SK-N-SH treated with all-trans-retinoic acid at 6 μM for 48 hours (cell line): Measurements from ENCODE around the gene CD63.

ENCODE experiments used
- ATAC-seq: fragments of 200-7000 bp; cut with Tn5 transposase; 3 replicates; pipeline ENCODE4 v1.9.1; 2020; ENCODE audit warnings: mild to moderate bottlenecking, moderate library complexity
- ARNTL ChIP-seq: fragments of 450-650 bp; formaldehyde crosslinking; IDR thresholded peaks from 2 replicates; pipeline ENCODE4 v1.5.0; 2020; ENCODE audit warnings: low read depth, mild to moderate bottlenecking, moderate library complexity, borderline replicate concordance
- BACH2 ChIP-seq: fragments of 250-450 bp; sonication (Bioruptor Pico); IDR thresholded peaks from 2 replicates; pipeline ENCODE4 v1.9.0; 2021; ENCODE audit warnings: mild to moderate bottlenecking, borderline replicate concordance
- CREB5 ChIP-seq: fragments of 250-450 bp; sonication (Bioruptor Pico); IDR thresholded peaks from 2 replicates; pipeline ENCODE4 v1.5.1; 2020; ENCODE audit warnings: low read depth, mild to moderate bottlenecking, moderate library complexity
- CSDC2 ChIP-seq: fragments of 250-450 bp; sonication (Bioruptor Pico); IDR thresholded peaks from 2 replicates; pipeline ENCODE4 v1.5.0; 2020; ENCODE audit warnings: mild to moderate bottlenecking, moderate library complexity
- CSRNP3 ChIP-seq: fragments of 250-450 bp; sonication (Bioruptor Pico); IDR thresholded peaks from 2 replicates; pipeline ENCODE4 v1.5.1; 2021; ENCODE audit warnings: mild to moderate bottlenecking, moderate library complexity
- GLIS3 ChIP-seq: fragments of 250-450 bp; sonication (Bioruptor Pico); IDR thresholded peaks from 2 replicates; pipeline ENCODE4 v1.5.0; 2020; ENCODE audit warnings: mild to moderate bottlenecking, moderate library complexity
- ISL1 ChIP-seq: fragments of 250-450 bp; sonication (Bioruptor Pico); IDR thresholded peaks from 2 replicates; pipeline ENCODE4 v2.1.2; 2022; ENCODE audit warnings: mild to moderate bottlenecking, moderate library complexity
- OSR1 ChIP-seq: fragments of 250-450 bp; sonication (Bioruptor Pico); IDR thresholded peaks from 2 replicates; pipeline ENCODE4 v1.8.0; 2022; ENCODE audit warnings: moderate library complexity, mild to moderate bottlenecking, inconsistent platforms
- PATZ1 ChIP-seq: fragments of 250-450 bp; sonication (Bioruptor Pico); IDR thresholded peaks from 2 replicates; pipeline ENCODE4 v1.8.0; 2020; ENCODE audit warnings: mild to moderate bottlenecking, moderate library complexity, borderline replicate concordance
- POU6F1 ChIP-seq: fragments of 250-450 bp; sonication (Bioruptor Pico); IDR thresholded peaks from 2 replicates; pipeline ENCODE4 v1.8.0; 2021; ENCODE audit warnings: low read depth, mild to moderate bottlenecking, moderate library complexity, borderline replicate concordance
- SNAI2 ChIP-seq: fragments of 250-450 bp; sonication (Bioruptor Pico); IDR thresholded peaks from 2 replicates; pipeline ENCODE4 v1.5.0; 2020; ENCODE audit warnings: mild to moderate bottlenecking, moderate library complexity
- TCF4 ChIP-seq: fragments of 250-450 bp; sonication (Bioruptor Pico); IDR thresholded peaks from 2 replicates; pipeline ENCODE4 v1.8.0; 2021; ENCODE audit warnings: mild to moderate bottlenecking, moderate library complexity, borderline replicate concordance
- TOX ChIP-seq: fragments of 250-450 bp; sonication (Bioruptor Pico); IDR thresholded peaks from 2 replicates; pipeline ENCODE4 v1.8.0; 2021; ENCODE audit warnings: mild to moderate bottlenecking, moderate library complexity, borderline replicate concordance
- TSHZ2 ChIP-seq: fragments of 250-450 bp; sonication (Bioruptor Pico); IDR thresholded peaks from 2 replicates; pipeline ENCODE4 v1.5.0; 2020; ENCODE audit warnings: mild to moderate bottlenecking, moderate library complexity
- ZC3H10 ChIP-seq: fragments of 250-450 bp; sonication (Bioruptor Pico); IDR thresholded peaks from 2 replicates; pipeline ENCODE4 v1.5.1; 2021; ENCODE audit warnings: mild to moderate bottlenecking, moderate library complexity
- ZFP3 ChIP-seq: fragments of 250-450 bp; sonication (Bioruptor Pico); IDR thresholded peaks from 2 replicates; pipeline ENCODE4 v1.5.0; 2020; ENCODE audit warnings: mild to moderate bottlenecking, moderate library complexity
- ZFP30 ChIP-seq: fragments of 450-650 bp; formaldehyde crosslinking; IDR thresholded peaks from 2 replicates; pipeline ENCODE4 v1.5.0; 2022; ENCODE audit warnings: mild to moderate bottlenecking, moderate library complexity
- ZNF565 ChIP-seq: fragments of 450-650 bp; formaldehyde crosslinking; conservative IDR thresholded peaks from 2 replicates; pipeline ENCODE4 v1.5.0; 2020; ENCODE audit warnings: low read depth, mild to moderate bottlenecking, moderate library complexity
- ZNF70 ChIP-seq: fragments of 450-650 bp; formaldehyde crosslinking; IDR thresholded peaks from 2 replicates; pipeline ENCODE4 v1.5.0; 2020; ENCODE audit warnings: mild to moderate bottlenecking, moderate library complexity
- ZNF8 ChIP-seq: fragments of 450-650 bp; formaldehyde crosslinking; IDR thresholded peaks from 2 replicates; pipeline ENCODE4 v1.5.0; 2020; ENCODE audit warnings: mild to moderate bottlenecking, moderate library complexity

Gene CD63

GRCh38 chr12:55767156-55767555 lies 38.3 kb upstream of the CD63 start:
- no peak for ATAC-seq
- TF ChIP-seq ZFP30, result no peak
- TF ChIP-seq GLIS3, result no peak
- TF ChIP-seq ZNF8 (CRISPR knock-in tag), result no peak
- TF ChIP-seq ZNF565 (CRISPR knock-in tag), result no peak
- no peak for TF ChIP-seq OSR1 (CRISPR knock-in tag)
- TF ChIP-seq TOX (CRISPR knock-in tag), result no peak
- no peak for TF ChIP-seq BACH2 (CRISPR knock-in tag)
- TF ChIP-seq ARNTL, result no peak

- TF ChIP-seq ZC3H10 (CRISPR knock-in tag) (no peak), ARNTL (no peak), TSHZ2 (CRISPR knock-in tag) (no peak), PATZ1 (CRISPR knock-in tag) (no peak), TCF4 (CRISPR knock-in tag) (no peak), GLIS3 (no peak), ZNF565 (CRISPR knock-in tag) (no peak), SNAI2 (CRISPR knock-in tag) (no peak), ZNF8 (CRISPR knock-in tag) (no peak), CSRNP3 (CRISPR knock-in tag) (no peak), ISL1 (CRISPR knock-in tag) (no peak), ZFP30 (no peak), CREB5 (no peak), CSDC2 (no peak), TOX (CRISPR knock-in tag) (no peak), POU6F1 (CRISPR knock-in tag) (no peak), OSR1 (CRISPR knock-in tag) (no peak), ZNF70 (CRISPR knock-in tag) (no peak)
- no peak for ATAC-seq
These were observed 37.0 kb upstream of the CD63 start for GRCh38 chr12:55765736-55766290.

GRCh38 chr12:55762646-55763045 lies 33.8 kb upstream of the CD63 start:
- TF ChIP-seq CSRNP3 (CRISPR knock-in tag) (no peak), CREB5 (no peak), POU6F1 (CRISPR knock-in tag) (no peak), ZC3H10 (CRISPR knock-in tag) (no peak), TOX (CRISPR knock-in tag) (no peak), ISL1 (CRISPR knock-in tag) (no peak), ZFP3 (CRISPR knock-in tag) (no peak)
- TF ChIP-seq, all 23 proteins: peak for 0
- no peak for ATAC-seq
